H1 (cell line): ENCODE measurements around the gene SEL1L3. TPM values are rescaled to one million over a fixed set of nuclear protein-coding genes. Genes with fewer than 3 reads are reported as not detected.

Experiments
- POLR2AphosphoS5 ChIP-seq: IDR thresholded peaks from 2 replicates; pipeline ENCODE4 v1.6.1; 2011; ENCODE audit warnings: low read depth, low read length
- SIN3A ChIP-seq, 2 experiments: IDR thresholded peaks in 1 of 2; conservative IDR thresholded peaks in 1 of 2; 2 replicates each; pipeline ENCODE4 v1.6.1; 2011 to 2012; ENCODE audit warnings: low read length in 2 of 2, improper control_type of control experiment in 1 of 2, low read depth in 1 of 2, mild to moderate bottlenecking in 1 of 2
- SP2 ChIP-seq: IDR thresholded peaks from 2 replicates; pipeline ENCODE4 v1.6.1; 2012; ENCODE audit warnings: mild to moderate bottlenecking, low read length, inconsistent platforms
- TAF7 ChIP-seq: optimal IDR thresholded peaks from 2 replicates; pipeline ENCODE3; 2011; ENCODE audit warnings: low read depth, mild to moderate bottlenecking, inconsistent platforms, low read length, moderate library complexity, borderline replicate concordance
- polyA plus RNA-seq, 7 experiments: library from polyadenylated mRNA; depleted of rRNA in 3 of 7; stranded (reverse) in 5 of 7; unstranded in 2 of 7; fragments of >200 nt in 5 of 7; fragments of 200-250 nt in 2 of 7; gene quantifications; 1 replicate in 5 of 7; 2 replicates in 1 of 7; 4 replicates in 1 of 7; pipeline versions ENCODE4 v1.2.1 to v1.2.3, GENCODE V29; 2011 to 2013; ENCODE audit warnings: missing spikeins in 2 of 7, mixed read lengths in 2 of 7
- total RNA-seq: library from RNA; stranded (reverse); fragmentation: NEBNext Ultra II Directional; extraction: Animal tissue kit (Norgen Biotek cat#: 25700); gene quantifications from 2 replicates; pipeline ENCODE4 v1.2.1, GENCODE V29; 2021
- TF ChIP-seq, protein P1 (sequence below): IDR thresholded peaks from 2 replicates; pipeline ENCODE4 v1.6.1; 2012; ENCODE audit warnings: low read length, inconsistent platforms

SEL1L3 gene
- total and polyA plus RNA-seq, 2 of the 8 experiments (the other 6 are each of a cell fraction or from before 2014, with no cell fraction given): 18.2 to 54.0 TPM

- TF ChIP-seq, protein P1, sequence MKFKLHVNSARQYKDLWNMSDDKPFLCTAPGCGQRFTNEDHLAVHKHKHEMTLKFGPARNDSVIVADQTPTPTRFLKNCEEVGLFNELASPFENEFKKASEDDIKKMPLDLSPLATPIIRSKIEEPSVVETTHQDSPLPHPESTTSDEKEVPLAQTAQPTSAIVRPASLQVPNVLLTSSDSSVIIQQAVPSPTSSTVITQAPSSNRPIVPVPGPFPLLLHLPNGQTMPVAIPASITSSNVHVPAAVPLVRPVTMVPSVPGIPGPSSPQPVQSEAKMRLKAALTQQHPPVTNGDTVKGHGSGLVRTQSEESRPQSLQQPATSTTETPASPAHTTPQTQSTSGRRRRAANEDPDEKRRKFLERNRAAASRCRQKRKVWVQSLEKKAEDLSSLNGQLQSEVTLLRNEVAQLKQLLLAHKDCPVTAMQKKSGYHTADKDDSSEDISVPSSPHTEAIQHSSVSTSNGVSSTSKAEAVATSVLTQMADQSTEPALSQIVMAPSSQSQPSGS: no peak
- TF ChIP-seq SIN3A (conservative IDR thresholded peaks at IDR 0.05 in 1 of 2, IDR thresholded peaks at IDR 0.05 in 1 of 2; ENCODE audit: low read depth in 1 of 2, low read length in 2 of 2): no peak
- TF ChIP-seq TAF7: no peak
- no peak for TF ChIP-seq POLR2AphosphoS5
- TF ChIP-seq SP2: no peak
- TF ChIP-seq, all 59 proteins: peak for 0
These were observed 21.4 kb upstream of the SEL1L3 start (continued) for GRCh38 chr4:25884031-25884782.
